KOPT-K1 (cell line): Measurements from ENCODE around the gene C3orf85.
"Not testable (repeated sequence)": the region's sequence is repeated elsewhere in the genome, so short reads cannot be mapped to it uniquely, and the experiment has no call there.

ENCODE experiments used
- H3K27ac ChIP-seq: fragments of 200-600 bp; sonication (generic); 2 replicates; pipeline ENCODE4 v1.5.1; 2016; ENCODE audit warnings: antibody characterized with exemption, mild to moderate bottlenecking, low read depth, low read length; ENCODE audit not compliant: poor library complexity, severe bottlenecking
- H3K36me3 ChIP-seq: fragments of 200-600 bp; sonication (generic); 2 replicates; pipeline ENCODE4 v1.5.1; 2017; ENCODE audit warnings: antibody characterized with exemption, mild to moderate bottlenecking, low read length, moderate library complexity; ENCODE audit not compliant: insufficient read depth
- H3K9me3 ChIP-seq: fragments of 200-600 bp; sonication (generic); 2 replicates; pipeline ENCODE4 v1.5.1; 2017; ENCODE audit warnings: antibody characterized with exemption, low read length, mild to moderate bottlenecking; ENCODE audit not compliant: insufficient read depth, poor library complexity, severe bottlenecking

C3orf85 gene

DNA sequence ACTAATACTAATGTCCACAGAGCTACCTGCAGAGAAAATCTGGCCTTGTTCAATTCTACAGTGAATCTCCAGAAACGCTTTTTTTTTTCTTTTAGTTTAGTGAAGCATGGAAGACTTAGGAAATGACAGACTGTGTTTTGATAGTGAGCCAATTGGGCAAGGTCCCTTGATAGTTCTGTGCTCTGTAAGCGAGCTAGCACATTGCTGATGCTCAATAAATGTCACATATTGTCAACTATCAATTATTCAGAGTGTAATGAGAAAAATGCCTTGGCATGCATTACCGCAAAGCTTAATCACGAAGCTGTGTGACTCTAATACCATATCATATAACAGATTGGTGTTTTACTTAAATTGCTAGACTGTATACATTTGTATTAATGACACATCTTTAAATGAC is 5.2 kb upstream of the C3orf85 start:
- no peaks in the 10 kb centered on the region for H3K36me3 ChIP-seq
- H3K9me3 ChIP-seq, result no peaks in the 10 kb centered on the region
- no peak overlapping the region for H3K27ac ChIP-seq

DNA sequence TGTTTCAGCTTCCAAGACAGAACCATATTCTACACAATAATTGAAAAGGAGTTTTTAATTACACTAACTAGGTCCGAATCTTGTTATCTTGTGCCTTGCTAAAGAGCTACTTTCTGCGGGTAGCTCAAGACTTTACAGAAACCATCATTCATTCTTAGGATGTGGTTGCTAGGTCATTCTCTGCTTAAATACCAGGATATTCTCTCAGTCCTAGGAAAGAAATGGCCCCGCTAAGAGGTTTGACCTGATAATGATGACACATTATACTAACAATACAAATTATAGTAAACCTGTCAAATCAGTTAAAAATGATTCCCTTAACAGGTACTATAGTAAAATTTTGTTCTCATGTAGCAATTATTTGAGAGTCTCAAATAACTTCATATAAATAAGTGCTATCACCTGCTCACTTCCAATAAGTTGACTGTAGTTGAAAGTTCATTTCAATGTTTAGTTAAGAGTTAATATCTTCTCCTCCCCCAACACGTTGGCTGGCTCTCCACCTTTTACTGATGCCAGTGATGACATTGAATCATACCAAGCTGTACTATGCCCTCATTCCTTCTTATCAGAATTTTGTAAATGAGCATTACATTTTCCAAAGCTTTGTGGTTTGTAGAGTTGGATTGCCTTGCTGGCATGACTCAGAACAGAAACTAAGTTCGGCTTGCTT is 3.6 kb upstream of the C3orf85 start:
- no peaks in the 10 kb centered on the region for H3K36me3 ChIP-seq

DNA sequence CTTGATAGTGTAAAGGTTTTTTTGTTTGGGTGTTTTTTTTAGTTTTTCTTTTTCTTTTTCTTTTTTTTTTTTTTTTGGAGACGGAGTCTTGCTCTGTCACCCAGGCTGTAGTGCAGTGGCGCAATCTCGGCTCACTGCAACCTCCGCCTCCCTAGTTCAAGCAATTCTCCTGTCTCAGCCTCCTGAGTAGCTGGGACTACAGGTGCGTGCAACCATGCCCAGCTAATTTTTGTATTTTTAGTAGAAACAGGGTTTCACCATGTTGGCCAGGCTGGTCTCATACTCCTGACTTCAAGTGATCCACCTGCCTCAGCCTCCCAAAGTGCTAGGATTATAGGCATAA is 3.1 kb upstream of the C3orf85 start:
- H3K27ac ChIP-seq, H3K9me3 ChIP-seq: not testable (repeated sequence)

More for the DNA sequence above, 3.6 kb upstream of the C3orf85 start:
- no peaks in the 10 kb centered on the region for H3K9me3 ChIP-seq
- no peak overlapping the region for H3K27ac ChIP-seq

DNA sequence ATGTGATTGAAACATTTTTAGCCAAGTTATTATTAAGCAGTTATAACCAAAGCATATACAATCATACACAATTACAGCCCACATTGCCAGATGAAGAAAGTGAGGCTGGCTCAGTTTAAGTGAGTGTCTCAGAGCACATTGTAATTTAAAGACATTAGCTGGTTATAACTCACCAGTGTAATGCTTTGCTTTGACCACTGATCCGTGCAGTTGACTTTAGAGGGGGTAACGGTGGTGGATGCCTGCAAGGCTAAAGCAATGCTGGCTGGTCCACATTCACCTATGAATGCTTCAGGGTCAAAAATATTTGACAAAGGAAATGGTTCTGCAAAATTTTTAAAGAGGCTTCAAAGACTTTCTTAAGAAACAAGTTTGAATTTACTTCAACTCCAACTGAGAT is 1.2 kb downstream of the C3orf85 start:
- Histone ChIP-seq H3K9me3 (no peaks in the 10 kb centered on the region), H3K36me3 (no peaks in the 10 kb centered on the region), H3K27ac (no peak overlapping the region)

More for the DNA sequence above, 3.1 kb upstream of the C3orf85 start:
- H3K36me3 ChIP-seq, result not testable (repeated sequence)

DNA sequence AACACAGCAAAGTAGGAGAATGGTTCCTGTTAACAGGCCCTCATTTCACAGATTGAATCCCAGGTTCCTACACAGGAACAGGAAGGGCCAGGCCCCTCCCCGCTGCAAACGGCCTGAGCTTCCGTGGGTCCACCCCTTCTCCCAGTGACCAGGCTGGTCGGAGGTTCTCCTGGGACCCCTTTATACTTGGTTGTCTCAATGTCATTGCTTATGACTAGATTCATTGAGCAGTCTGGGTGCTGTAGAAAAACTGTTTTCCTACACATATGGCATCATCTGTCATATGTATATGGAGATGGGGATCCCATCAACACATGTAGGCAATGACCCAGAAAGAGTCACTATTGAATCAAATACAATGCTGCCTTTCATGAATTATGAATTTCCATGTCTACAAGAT is 3.8 kb downstream of the C3orf85 start:
- no peak overlapping the region for H3K27ac ChIP-seq
- H3K9me3 ChIP-seq, result no peaks in the 10 kb centered on the region
- no peaks in the 10 kb centered on the region for H3K36me3 ChIP-seq

DNA sequence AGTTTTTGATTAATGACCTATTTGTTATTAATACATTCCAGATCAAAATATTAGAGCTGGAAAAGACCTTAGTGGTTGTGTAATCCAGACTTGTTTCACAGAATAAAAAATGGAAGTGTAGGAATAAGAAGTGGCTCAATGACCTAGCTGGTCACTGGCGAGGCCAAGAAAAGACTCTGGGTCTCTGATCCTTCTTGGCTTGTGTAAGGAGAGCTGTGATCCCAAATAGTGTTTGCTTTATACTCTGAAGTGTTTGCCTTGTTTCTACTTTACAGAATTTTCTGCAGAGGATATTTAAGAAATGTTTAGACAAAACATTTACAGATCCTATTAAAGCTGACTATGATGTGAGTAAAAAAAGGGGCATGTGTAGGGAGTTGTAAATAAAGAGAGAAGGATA is 7.1 kb downstream of the C3orf85 start:
- Histone ChIP-seq H3K27ac (no peak overlapping the region), H3K36me3 (no peaks in the 10 kb centered on the region), H3K9me3 (no peaks in the 10 kb centered on the region)

DNA sequence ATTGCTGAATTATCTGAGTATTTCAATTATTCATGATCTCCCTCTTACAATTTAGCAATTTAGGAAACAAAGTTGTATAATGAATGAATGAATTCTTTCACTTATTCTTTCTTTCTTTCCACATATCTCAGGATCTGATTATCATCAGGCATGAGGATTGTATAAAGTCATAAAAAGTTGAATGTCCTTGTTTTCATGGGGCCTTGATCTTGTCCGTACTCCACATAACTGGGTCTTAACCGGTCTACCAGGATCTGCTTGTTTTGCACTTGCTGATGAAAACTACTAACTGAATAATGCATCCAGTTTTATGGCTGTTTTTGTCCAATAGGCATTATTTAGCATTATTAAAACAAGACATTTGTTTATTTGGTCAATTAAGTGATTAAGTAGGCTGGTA is 12.6 kb downstream of the C3orf85 start:
- H3K36me3 ChIP-seq, result no peaks in the 10 kb centered on the region
- no peaks in the 10 kb centered on the region for H3K9me3 ChIP-seq
- no peak overlapping the region for H3K27ac ChIP-seq

DNA sequence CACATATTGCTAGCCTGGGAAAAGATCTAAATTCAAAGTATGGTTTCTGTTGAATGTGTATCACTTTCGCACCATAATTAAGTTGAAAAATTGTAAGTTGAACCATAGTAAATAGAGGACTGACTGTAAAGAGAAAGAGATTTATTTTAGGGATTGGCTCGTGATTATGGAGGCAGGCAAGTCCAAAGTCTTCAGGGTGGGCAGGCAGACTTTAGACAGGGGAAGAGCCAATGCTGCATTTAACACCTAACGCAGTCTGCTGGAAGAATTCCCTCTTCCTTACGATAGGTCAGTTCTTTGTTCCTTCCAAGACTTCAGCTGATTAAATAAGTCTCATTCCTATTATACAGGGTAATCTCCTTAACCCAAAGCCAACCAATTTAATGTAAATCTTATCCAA is 15.8 kb downstream of the C3orf85 start:
- Histone ChIP-seq H3K36me3 (no peaks in the 10 kb centered on the region), H3K27ac (no peak overlapping the region), H3K9me3 (no peaks in the 10 kb centered on the region)

DNA sequence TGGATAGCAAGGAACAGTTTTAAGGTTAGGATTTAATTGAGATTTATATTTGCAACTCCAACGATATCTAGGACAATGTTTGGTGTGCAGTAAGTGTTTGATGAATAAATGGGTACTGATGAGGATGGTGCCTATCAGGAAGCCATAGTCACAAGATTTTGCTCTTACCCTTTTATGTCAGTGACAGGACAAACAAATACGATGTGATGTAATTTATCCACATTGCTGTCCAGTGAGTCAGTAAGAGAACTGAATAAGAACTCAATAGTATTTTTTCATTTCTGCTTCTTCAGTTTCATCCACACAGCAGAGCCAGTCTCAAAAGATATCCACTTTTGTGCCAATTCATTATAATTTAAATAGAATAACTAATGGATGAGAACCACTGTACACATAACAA is 18.5 kb downstream of the C3orf85 start:
- Histone ChIP-seq H3K36me3 (no peaks in the 10 kb centered on the region), H3K27ac (no peak overlapping the region), H3K9me3 (no peaks in the 10 kb centered on the region)

DNA sequence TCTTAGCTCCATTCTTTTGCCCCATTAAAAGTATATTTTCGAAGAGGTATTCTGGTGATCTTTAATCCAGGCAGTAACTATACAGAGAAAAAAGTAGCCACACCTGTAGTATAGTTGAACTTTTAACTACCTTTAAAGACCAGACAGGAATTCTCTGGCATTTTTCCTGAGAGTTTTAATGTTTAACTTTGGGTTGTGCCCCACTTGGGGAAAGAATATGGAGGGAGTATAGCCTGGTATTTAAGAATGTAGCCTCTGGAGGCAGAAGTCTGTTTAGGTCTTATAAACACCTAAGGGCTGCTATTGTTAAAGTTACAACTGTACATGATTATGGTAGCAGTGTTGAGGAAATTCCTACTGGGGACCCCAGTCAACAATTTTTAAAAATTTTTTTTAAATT is 19.3 kb downstream of the C3orf85 start:
- Histone ChIP-seq H3K9me3 (no peaks in the 10 kb centered on the region), H3K27ac (no peak overlapping the region), H3K36me3 (no peaks in the 10 kb centered on the region)

DNA sequence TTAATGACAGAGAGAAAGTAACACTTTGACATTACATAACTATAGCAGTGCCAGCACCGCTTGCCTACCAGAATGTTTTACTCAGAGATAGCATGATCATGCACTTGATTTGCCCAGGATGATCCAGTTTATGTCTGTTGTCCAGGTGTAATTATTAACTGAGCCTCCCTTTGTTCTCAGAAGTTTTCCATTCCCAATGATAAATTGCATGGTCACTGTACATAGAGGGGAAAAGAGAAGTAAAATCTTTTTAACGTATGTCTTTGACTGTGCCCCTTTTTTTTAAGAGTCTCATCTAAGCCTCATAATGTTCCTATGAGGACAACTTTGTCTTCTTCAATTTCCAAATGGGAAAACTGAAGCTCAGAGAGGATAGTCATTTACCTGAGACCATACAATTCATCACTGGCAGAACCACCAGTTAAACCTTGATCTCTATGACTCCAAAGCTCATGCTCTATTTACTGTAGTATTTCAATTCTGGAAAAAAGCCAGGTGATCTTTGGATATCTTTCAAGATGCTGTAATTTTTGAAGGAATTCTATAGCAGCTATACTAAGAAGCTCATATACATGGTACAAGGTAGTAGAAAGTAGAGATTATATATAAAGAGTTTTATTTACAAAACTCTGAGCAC is 25.1 kb downstream of the C3orf85 start:
- Histone ChIP-seq H3K9me3 (no peaks in the 10 kb centered on the region), H3K36me3 (no peaks in the 10 kb centered on the region), H3K27ac (no peak overlapping the region)

DNA sequence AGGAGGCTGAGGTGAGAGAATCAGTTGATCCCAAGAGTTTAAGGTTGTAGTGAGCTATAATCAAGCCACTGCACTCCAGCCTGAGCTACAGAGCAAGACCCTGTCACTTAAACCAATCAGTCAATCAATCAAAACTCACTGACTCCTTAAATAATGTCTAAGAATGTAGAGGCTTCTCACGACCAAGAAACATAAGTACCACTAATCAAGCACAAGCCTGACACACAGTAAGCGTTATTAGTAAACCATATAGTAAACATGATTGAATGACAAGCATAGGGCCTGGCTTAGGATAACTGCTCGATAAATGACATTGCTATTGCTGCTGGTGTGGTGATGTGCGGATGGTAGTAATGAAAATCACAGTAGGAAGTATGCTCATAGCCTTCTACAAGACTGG is 29.4 kb downstream of the C3orf85 start:
- H3K9me3 ChIP-seq, result no peaks in the 10 kb centered on the region
- H3K36me3 ChIP-seq, result no peaks in the 10 kb centered on the region
- H3K27ac ChIP-seq, result no peak overlapping the region

DNA sequence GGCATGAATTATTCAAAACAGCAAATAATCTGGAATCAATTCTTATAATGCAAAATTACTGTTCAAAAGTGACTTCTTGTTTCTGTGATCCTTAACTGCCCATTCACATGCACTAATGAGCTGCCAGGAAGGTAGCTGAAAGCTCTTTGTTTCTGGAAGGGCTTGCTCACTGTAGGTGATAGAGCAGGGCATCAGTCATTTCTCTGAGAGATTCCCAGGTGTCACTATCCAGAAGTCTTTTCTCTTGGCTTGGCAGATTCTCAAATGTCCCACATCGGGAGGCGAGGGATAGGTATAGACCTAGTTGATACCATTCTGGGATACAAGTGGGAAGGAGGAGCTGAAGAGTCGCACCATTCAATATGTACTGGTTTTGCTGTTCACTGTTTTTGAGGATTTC is 35.0 kb downstream of the C3orf85 start:
- no peaks in the 10 kb centered on the region for H3K36me3 ChIP-seq
- no peak overlapping the region for H3K27ac ChIP-seq
- H3K9me3 ChIP-seq, result no peaks in the 10 kb centered on the region

DNA sequence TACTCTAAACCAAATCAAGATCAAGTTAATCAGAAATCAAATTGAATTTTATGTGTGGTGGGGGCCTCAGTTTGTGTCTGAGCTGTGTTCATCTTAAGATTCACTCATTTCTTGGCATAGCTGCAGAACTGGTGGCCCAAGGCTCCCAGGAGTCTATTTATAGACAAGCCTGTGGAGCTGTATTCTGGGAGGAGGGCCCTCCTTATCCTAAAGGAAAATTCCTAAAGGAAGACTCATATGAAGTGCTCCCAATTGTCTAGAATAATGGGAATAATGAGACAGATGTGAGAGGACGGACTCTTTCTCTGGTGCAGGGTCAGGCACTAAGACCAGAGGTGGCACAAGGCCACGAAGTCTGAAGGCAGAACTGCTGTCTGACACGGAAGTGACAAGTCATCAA is 38.9 kb downstream of the C3orf85 start:
- H3K27ac ChIP-seq, result no peak overlapping the region
- no peaks in the 10 kb centered on the region for H3K9me3 ChIP-seq
- H3K36me3 ChIP-seq, result no peaks in the 10 kb centered on the region

DNA sequence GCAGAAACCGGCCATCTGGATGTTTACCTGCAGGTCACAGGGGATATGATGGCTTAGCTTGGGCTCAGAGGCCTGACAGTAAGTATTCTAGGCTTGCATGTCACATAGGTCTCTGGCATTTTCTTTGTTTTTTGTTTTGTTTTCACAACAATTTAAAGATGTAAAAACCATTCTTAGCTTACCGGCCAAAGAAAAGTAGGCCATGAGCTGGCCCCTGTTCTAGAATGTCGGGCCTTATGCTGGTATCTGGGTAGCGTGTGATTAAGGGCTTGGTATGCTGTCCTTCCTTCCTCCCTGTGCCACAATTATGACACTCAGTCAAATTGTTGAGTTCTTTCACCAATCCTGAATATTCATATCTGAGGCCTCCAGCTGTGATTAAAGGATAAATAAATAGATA is 40.2 kb downstream of the C3orf85 start:
- Histone ChIP-seq H3K27ac (no peak overlapping the region), H3K36me3 (no peaks in the 10 kb centered on the region), H3K9me3 (no peaks in the 10 kb centered on the region)

DNA sequence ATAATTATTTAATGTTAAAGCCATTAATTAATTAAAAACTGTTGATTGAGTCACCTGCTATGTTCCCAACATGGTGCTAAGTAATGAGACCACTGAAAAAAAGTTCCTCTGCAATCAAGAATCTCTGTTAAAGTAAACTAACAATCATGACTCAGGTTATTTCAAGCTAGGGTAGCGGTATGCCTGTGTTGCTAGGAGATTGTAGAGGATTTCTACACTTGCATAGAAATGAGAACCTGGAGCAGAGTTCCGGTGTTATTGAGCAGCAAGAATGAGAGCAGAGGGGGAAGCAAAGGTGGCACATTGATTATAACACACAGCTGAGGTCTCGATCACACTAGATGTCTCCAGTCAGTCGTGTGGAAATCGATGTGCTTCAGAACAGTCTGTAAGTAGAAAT is 41.4 kb downstream of the C3orf85 start:
- no peak overlapping the region for H3K27ac ChIP-seq
- H3K9me3 ChIP-seq, result no peaks in the 10 kb centered on the region
- H3K36me3 ChIP-seq, result no peaks in the 10 kb centered on the region
